OCI-LY3 (cell line): ENCODE results near the gene MROH8.

Experiments used
- H2AFZ ChIP-seq: fragments of 200-600, 300-600 bp; shearing (Covaris generic); 2 replicates; pipeline ENCODE4 v1.6.0; 2014; ENCODE audit warnings: antibody characterized with exemption, low read depth, low read length
- H3K27ac ChIP-seq: fragments of 200-600, 300-600 bp; sonication (generic); 2 replicates; pipeline ENCODE4 v1.5.1; 2014; ENCODE audit warnings: mild to moderate bottlenecking, low read length, moderate library complexity, mixed read lengths
- H3K27me3 ChIP-seq: fragments of 200-600, 300-600 bp; sonication (generic); 2 replicates; pipeline ENCODE4 v1.6.1; 2014; ENCODE audit warnings: low read depth, low read length, mixed read lengths
- H3K36me3 ChIP-seq: fragments of 200-600, 300-600 bp; sonication (generic); replicated peaks from 2 replicates; pipeline ENCODE3; 2014; ENCODE audit warnings: low read depth, low read length, mixed read lengths
- H3K4me1 ChIP-seq: fragments of 300-600, 200-600 bp; sonication (generic); 2 replicates; pipeline ENCODE4 v1.6.1; 2014; ENCODE audit warnings: low read length, mixed read lengths
- H3K4me2 ChIP-seq: fragments of 200-600, 300-600 bp; sonication (generic); 2 replicates; pipeline ENCODE4 v1.6.1; 2014; ENCODE audit warnings: low read length, mixed read lengths
- H3K4me3 ChIP-seq: fragments of 300-600, 200-600 bp; sonication (generic); 2 replicates; pipeline ENCODE4 v1.5.1; 2014; ENCODE audit warnings: antibody characterized with exemption, mild to moderate bottlenecking, low read length, moderate library complexity
- H3K79me2 ChIP-seq: fragments of 300-600, 200-600 bp; shearing (Covaris generic); 2 replicates; pipeline ENCODE4 v1.6.1; 2014; ENCODE audit warnings: mild to moderate bottlenecking, low read length, mixed read lengths
- H3K9ac ChIP-seq: fragments of 300-600, 200-600 bp; shearing (Covaris generic); 2 replicates; pipeline ENCODE4 v1.6.0; 2014; ENCODE audit warnings: mild to moderate bottlenecking, low read length, moderate library complexity
- H3K9me3 ChIP-seq: fragments of 200-600, 300-600 bp; shearing (Covaris generic); 2 replicates; pipeline ENCODE4 v1.6.1; 2014; ENCODE audit warnings: low read length, mixed read lengths; ENCODE audit not compliant: insufficient read depth
- H4K20me1 ChIP-seq: fragments of 200-600, 300-600 bp; sonication (generic); 2 replicates; pipeline ENCODE4 v1.6.1; 2016; ENCODE audit warnings: low read length, mixed read lengths; ENCODE audit not compliant: insufficient read depth
- CTCF ChIP-seq: fragments of 200-600, 300-600 bp; sonication (generic); IDR thresholded peaks from 2 replicates; pipeline ENCODE4 v1.5.1; 2014; ENCODE audit warnings: antibody characterized with exemption, low read length, low read depth
- EZH2phosphoT487 ChIP-seq: fragments of 200-600 bp; shearing (Covaris generic); IDR thresholded peaks from 2 replicates; pipeline ENCODE4 v1.6.1; 2018; ENCODE audit warnings: antibody characterized with exemption, mixed run types, low read depth

MROH8 gene

GRCh38 chr20:37193226-37193625, 13.9 kb upstream of the MROH8 start:
- no peaks in the 10 kb centered on the region for H3K4me1 ChIP-seq
- H3K27me3 ChIP-seq: no peaks in the 10 kb centered on the region
- peaks cover 52% of the 10 kb centered on the region for H3K36me3 ChIP-seq
- H3K9me3 ChIP-seq: no peaks in the 10 kb centered on the region
- H3K4me3 ChIP-seq: no peak overlapping the region
- no peak overlapping the region for H3K9ac ChIP-seq
- no peak for TF ChIP-seq EZH2phosphoT487
- peaks cover 78% of the 10 kb centered on the region for H4K20me1 ChIP-seq
- H3K27ac ChIP-seq: no peak overlapping the region
- H3K4me2 ChIP-seq: no peak overlapping the region
- H3K79me2 ChIP-seq: peaks cover 99% of the 10 kb centered on the region
- H2AFZ ChIP-seq: no peak overlapping the region

GRCh38 chr20:37192137-37192854, 12.9 kb upstream of the MROH8 start:
- no peak for TF ChIP-seq EZH2phosphoT487
- peak; percentile 94 for TF ChIP-seq CTCF
- H2AFZ ChIP-seq: no peak overlapping the region
- no peaks in the 10 kb centered on the region for H3K9me3 ChIP-seq
- peaks cover 70% of the 10 kb centered on the region for H4K20me1 ChIP-seq
- no peaks in the 10 kb centered on the region for H3K4me1 ChIP-seq
- no peak overlapping the region for H3K9ac ChIP-seq
- no peaks in the 10 kb centered on the region for H3K27me3 ChIP-seq
- peaks cover 97% of the 10 kb centered on the region for H3K79me2 ChIP-seq
- H3K36me3 ChIP-seq: peaks cover 47% of the 10 kb centered on the region
- H3K27ac ChIP-seq: no peak overlapping the region
- no peak overlapping the region for H3K4me3 ChIP-seq
- H3K4me2 ChIP-seq: no peak overlapping the region

- no peaks in the 10 kb centered on the region for H3K9me3 ChIP-seq
- peaks cover 94% of the 10 kb centered on the region for H3K79me2 ChIP-seq
- no peak overlapping the region for H3K9ac ChIP-seq
- no peaks in the 10 kb centered on the region for H3K27me3 ChIP-seq
- peaks cover 50% of the 10 kb centered on the region for H3K36me3 ChIP-seq
- H3K4me2 ChIP-seq: no peak overlapping the region
- H3K4me3 ChIP-seq: no peak overlapping the region
- H4K20me1 ChIP-seq: peaks cover 57% of the 10 kb centered on the region
- TF ChIP-seq CTCF (no peak), EZH2phosphoT487 (no peak)
- no peak overlapping the region for H3K27ac ChIP-seq
- H3K4me1 ChIP-seq: no peaks in the 10 kb centered on the region
- no peak overlapping the region for H2AFZ ChIP-seq
Measured at GRCh38 chr20:37190354-37191112, 11.2 kb upstream of the MROH8 start.

- Histone ChIP-seq H3K79me2 (peaks cover 94% of the 10 kb centered on the region), H4K20me1 (peaks cover 47% of the 10 kb centered on the region), H3K36me3 (peaks cover 60% of the 10 kb centered on the region), H3K4me1 (no peaks in the 10 kb centered on the region), H3K9me3 (no peaks in the 10 kb centered on the region), H2AFZ (no peak overlapping the region), H3K4me2 (no peak overlapping the region), H3K27ac (no peak overlapping the region), H3K9ac (no peak overlapping the region), H3K27me3 (no peaks in the 10 kb centered on the region), H3K4me3 (no peak overlapping the region)
- TF ChIP-seq EZH2phosphoT487 (no peak), CTCF (no peak)
Measured at GRCh38 chr20:37189416-37190016, 10.2 kb upstream of the MROH8 start.
